Measurements from ENCODE around the gene F11R. TPM values are rescaled to one million over a fixed set of nuclear protein-coding genes. Genes with fewer than 3 reads are reported as not detected.

Gene F11R
- total and polyA plus RNA-seq, 2 of the 13 experiments (the other 11 are each of a cell fraction or from before 2014, with no cell fraction given), result 95.8 to 105 TPM

DNA sequence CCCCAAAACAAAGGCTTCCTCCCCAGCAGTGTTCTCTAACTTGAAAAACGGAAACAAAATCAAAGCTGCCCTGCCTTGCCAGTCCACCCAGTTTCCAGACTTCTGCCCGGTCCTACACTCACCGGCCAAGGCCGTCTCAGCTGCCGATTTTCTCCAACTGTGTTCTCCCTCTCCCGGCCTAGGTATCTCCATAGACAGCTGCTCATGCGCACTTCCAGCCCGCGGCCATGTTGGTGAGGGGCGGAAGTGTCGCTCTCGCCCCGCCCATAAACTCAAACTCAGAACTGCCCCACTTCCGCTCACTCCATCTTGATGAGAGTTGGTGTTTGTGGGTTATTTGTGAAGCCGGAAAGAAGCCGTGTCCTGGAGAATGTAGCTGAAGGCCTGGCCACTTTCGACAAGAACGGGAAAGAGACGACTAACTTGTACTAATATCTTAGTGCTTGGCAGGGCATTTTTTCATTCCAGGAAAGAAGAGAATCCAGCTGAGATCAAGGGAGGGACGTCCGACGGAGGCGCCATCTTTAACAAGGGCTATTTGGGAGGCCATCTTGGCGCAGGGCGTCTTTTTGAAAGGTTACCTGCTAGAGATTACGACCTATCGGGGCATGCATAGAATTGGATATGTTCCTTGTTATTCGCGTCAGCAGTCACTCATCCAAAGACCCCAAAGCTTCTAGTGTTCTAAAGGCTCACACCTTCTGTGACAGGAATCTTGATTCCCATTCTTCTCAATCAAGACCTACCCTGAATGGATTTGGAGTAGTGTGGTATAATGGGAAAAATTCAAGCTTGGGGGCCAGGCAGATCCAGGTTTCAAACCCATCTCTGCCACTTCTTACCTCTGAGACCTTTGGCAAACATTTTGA lies 25.0 kb upstream of the F11R start, which contains the start of gene USF1:
TSS of gene USF1 (minus strand) at position 242 of the 869 bp plus-strand sequence. CDS start 2,702 bp downstream, outside the sequence.
- intact Hi-C loops (cut with micrococcal nuclease; ENCODE audit: unreplicated experiment), result loop anchor here (2.0 kb wide), 1 partner anchor 49 kb away; no protein-coding TSS in a partner anchor
- peak; percentile 93 for TF ChIP-seq LCORL (IDR thresholded peaks at IDR 0.05)
- TF ChIP-seq LCORL (CRISPR knock-in tag; IDR thresholded peaks at IDR 0.05), result no peak
- 0 out of 2 replicates have a peak, but pooled peaks have one; percentile 7 for TF ChIP-seq ZNF563 (CRISPR knock-in tag; IDR thresholded peaks at IDR 0.05)
- no peak for TF ChIP-seq NONO (IDR thresholded peaks at IDR 0.05)
- no peak; the same call in 1 of the 2 replicates for TF ChIP-seq NONO (CRISPR knock-in tag; conservative IDR thresholded peaks at IDR 0.05)
- TF ChIP-seq TEAD3 (CRISPR knock-in tag; optimal IDR thresholded peaks at IDR 0.05; ENCODE audit: borderline replicate concordance), result no peak
- no peak for TF ChIP-seq NPAS2 (CRISPR knock-in tag; IDR thresholded peaks at IDR 0.05; ENCODE audit: borderline replicate concordance)
- 0 out of 2 replicates have a peak, but pooled peaks have one; percentile 76 for TF ChIP-seq ZNF30 (CRISPR knock-in tag; IDR thresholded peaks at IDR 0.05)
- TF ChIP-seq, protein P1, sequence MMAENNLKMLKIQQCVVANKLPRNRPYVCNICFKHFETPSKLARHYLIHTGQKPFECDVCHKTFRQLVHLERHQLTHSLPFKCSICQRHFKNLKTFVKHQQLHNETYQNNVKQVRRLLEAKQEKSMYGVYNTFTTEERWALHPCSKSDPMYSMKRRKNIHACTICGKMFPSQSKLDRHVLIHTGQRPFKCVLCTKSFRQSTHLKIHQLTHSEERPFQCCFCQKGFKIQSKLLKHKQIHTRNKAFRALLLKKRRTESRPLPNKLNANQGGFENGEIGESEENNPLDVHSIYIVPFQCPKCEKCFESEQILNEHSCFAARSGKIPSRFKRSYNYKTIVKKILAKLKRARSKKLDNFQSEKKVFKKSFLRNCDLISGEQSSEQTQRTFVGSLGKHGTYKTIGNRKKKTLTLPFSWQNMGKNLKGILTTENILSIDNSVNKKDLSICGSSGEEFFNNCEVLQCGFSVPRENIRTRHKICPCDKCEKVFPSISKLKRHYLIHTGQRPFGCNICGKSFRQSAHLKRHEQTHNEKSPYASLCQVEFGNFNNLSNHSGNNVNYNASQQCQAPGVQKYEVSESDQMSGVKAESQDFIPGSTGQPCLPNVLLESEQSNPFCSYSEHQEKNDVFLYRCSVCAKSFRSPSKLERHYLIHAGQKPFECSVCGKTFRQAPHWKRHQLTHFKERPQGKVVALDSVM (CRISPR knock-in tag; IDR thresholded peaks at IDR 0.05), result peak; percentile 45; the same call in 1 of the 2 replicates
- TF ChIP-seq, protein P2, sequence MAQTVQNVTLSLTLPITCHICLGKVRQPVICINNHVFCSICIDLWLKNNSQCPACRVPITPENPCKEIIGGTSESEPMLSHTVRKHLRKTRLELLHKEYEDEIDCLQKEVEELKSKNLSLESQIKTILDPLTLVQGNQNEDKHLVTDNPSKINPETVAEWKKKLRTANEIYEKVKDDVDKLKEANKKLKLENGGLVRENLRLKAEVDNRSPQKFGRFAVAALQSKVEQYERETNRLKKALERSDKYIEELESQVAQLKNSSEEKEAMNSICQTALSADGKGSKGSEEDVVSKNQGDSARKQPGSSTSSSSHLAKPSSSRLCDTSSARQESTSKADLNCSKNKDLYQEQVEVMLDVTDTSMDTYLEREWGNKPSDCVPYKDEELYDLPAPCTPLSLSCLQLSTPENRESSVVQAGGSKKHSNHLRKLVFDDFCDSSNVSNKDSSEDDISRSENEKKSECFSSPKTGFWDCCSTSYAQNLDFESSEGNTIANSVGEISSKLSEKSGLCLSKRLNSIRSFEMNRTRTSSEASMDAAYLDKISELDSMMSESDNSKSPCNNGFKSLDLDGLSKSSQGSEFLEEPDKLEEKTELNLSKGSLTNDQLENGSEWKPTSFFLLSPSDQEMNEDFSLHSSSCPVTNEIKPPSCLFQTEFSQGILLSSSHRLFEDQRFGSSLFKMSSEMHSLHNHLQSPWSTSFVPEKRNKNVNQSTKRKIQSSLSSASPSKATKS (CRISPR knock-in tag; IDR thresholded peaks at IDR 0.05), result 0 out of 2 replicates have a peak, but pooled peaks have one; percentile 68
- TF ChIP-seq GLI4 (CRISPR knock-in tag; IDR thresholded peaks at IDR 0.05; ENCODE audit: borderline replicate concordance), result no peak
- no peak for TF ChIP-seq HNRNPLL (IDR thresholded peaks at IDR 0.05; ENCODE audit: low read depth, low read length, poor library complexity, severe bottlenecking)
- 0 out of 2 replicates have a peak, but pooled peaks have one; percentile 25 for TF ChIP-seq ZNF546 (CRISPR knock-in tag; conservative IDR thresholded peaks at IDR 0.05)
- TF ChIP-seq DNMT3B (CRISPR knock-in tag; conservative IDR thresholded peaks at IDR 0.05), result no peak
- peak; percentile 67; the same call in 1 of the 2 replicates for TF ChIP-seq BRD4 (CRISPR knock-in tag; IDR thresholded peaks at IDR 0.05)
- TF ChIP-seq EP300 (IDR thresholded peaks at IDR 0.05; ENCODE audit: low read depth in 2 of 2, low read length in 2 of 2), result peak in 1 of 2 experiments; percentile 11; a peak in 1 of 4 replicates
- TF ChIP-seq EP300 (CRISPR knock-in tag; IDR thresholded peaks at IDR 0.05; ENCODE audit: borderline replicate concordance), result no peak
- no peak for TF ChIP-seq FOXA1 (IDR thresholded peaks at IDR 0.05)
- TF ChIP-seq FOXA1 (CRISPR knock-in tag; IDR thresholded peaks at IDR 0.05), result no peak
- no peak for TF ChIP-seq ZNF382 (CRISPR knock-in tag; IDR thresholded peaks at IDR 0.05; ENCODE audit: borderline replicate concordance)
- TF ChIP-seq KLF15 (CRISPR knock-in tag; IDR thresholded peaks at IDR 0.05; ENCODE audit: borderline replicate concordance), result no peak

More for the DNA sequence above, 25.0 kb upstream of the F11R start, which contains the start of gene USF1:
- Histone ChIP-seq H2AFZ (ENCODE audit: low read length) (peak within 1 kb of the TSS; percentile 98), H3K36me3 (replicated peaks in 1 of 2; ENCODE audit: control insufficient read depth in 1 of 2, insufficient read depth in 2 of 2, low read length in 2 of 2) (peaks cover 8 to 22% of the 10 kb centered on the region in 2 experiments), H3K27me3 (ENCODE audit: control insufficient read depth in 1 of 2, insufficient read depth in 2 of 2, low read length in 2 of 2) (no peaks in the 10 kb centered on the region; a peak in 2 of 5 replicates), H3K4me3 (replicated peaks in 1 of 3; ENCODE audit: insufficient read depth in 1 of 3, low read depth in 2 of 3, low read length in 3 of 3) (peak within 1 kb of the TSS; percentile 78 to 84 (median 79)), H3K4me2 (ENCODE audit: low read depth, low read length) (peak within 1 kb of the TSS; percentile 85), H4K20me1 (ENCODE audit: insufficient read depth, low read length) (no peaks in the 10 kb centered on the region), H3K9ac (ENCODE audit: insufficient read depth, low read depth, low read length) (peak within 1 kb of the TSS; percentile 87), H3K9me3 (ENCODE audit: low read length) (no peaks in the 10 kb centered on the region), H3K27ac (ENCODE audit: extremely low read length, insufficient read depth, low read length) (peak within 1 kb of the TSS; percentile 94), H3K79me2 (ENCODE audit: insufficient read depth, low read length) (peaks cover 13% of the 10 kb centered on the region), H3K4me1 (ENCODE audit: insufficient read depth, low read length) (peaks cover 20% of the 10 kb centered on the region)
- BruUV-seq (replicated peaks), result TSS peak; percentile 91
- in situ Hi-C loops (cut with HindIII; ENCODE audit: extremely low pct_ligation_motif_present, low pct_unique_long_range_greater_than_20kb), result no loop called here
- ATAC-seq (peak; percentile 85), FAIRE-seq (peak; percentile 80), DNase-seq (ENCODE audit: low spot score) (peak; percentile 92)
- WGBS (ENCODE audit: low lambda C conversion rate), result 1% methylated on average over 18 of the region's 29 CpGs
- ChIA-PET POLR2A (interaction anchor here (0.7 to 4.3 kb wide), 17 partner anchors 9 to 203 kb away, joined by 3 to 60 read pairs (median 5); partner anchors contain the start of genes APOA2, ARHGAP30, B4GALT3 and DEDD), CTCF (ENCODE audit: low intra/inter-chr PET ratio, low total read pairs) (no interaction called here)

Measured in HepG2 (cell line).